ENCODE results near the gene NSG2.
"Not testable (repeated sequence)": the region's sequence is repeated elsewhere in the genome, so short reads cannot be mapped to it uniquely, and the experiment has no call there.

The NSG2 gene

GRCh38 chr5:174106997-174107655 lies 61.6 kb downstream of the NSG2 start:
- DNase-seq = no peak

- DNase-seq = no peak
Measured at GRCh38 chr5:174108745-174109144, 63.2 kb downstream of the NSG2 start.

- no peak for DNase-seq
Measured at GRCh38 chr5:174109698-174110260, 64.3 kb downstream of the NSG2 start.

- no peak for DNase-seq
Measured at GRCh38 chr5:174110310-174110709, 64.8 kb downstream of the NSG2 start.

- no peak for DNase-seq
Measured at GRCh38 chr5:174111287-174111973, 65.9 kb downstream of the NSG2 start.

GRCh38 chr5:174115226-174115625 lies 69.7 kb downstream of the NSG2 start:
- no peak for DNase-seq

- no peak for DNase-seq
Measured at GRCh38 chr5:174118823-174119467, 73.4 kb downstream of the NSG2 start.

- no peak for DNase-seq
Measured at GRCh38 chr5:174119468-174119881, 74.0 kb downstream of the NSG2 start.

- no peak for DNase-seq
Measured at GRCh38 chr5:174120401-174121005, 75.0 kb downstream of the NSG2 start.

- no peak for DNase-seq
Measured at GRCh38 chr5:174134545-174134944, 89.0 kb downstream of the NSG2 start.

- no peak for DNase-seq
Measured at GRCh38 chr5:174139623-174140022, 94.1 kb downstream of the NSG2 start.

GRCh38 chr5:174140452-174141020 lies 95.0 kb downstream of the NSG2 start:
- no peak for DNase-seq

- DNase-seq = no peak
Measured at GRCh38 chr5:174141398-174141797, 95.9 kb downstream of the NSG2 start.

GRCh38 chr5:174145091-174145490 lies 99.6 kb downstream of the NSG2 start:
- no peak for DNase-seq

GRCh38 chr5:174145821-174146220 lies 100.3 kb downstream of the NSG2 start:
- DNase-seq = no peak

GRCh38 chr5:174146556-174146955 lies 101.0 kb downstream of the NSG2 start:
- no peak for DNase-seq

- not testable (repeated sequence) for DNase-seq
Measured at GRCh38 chr5:174147012-174147411, 101.5 kb downstream of the NSG2 start.

GRCh38 chr5:174147551-174147950 lies 102.0 kb downstream of the NSG2 start:
- no peak for DNase-seq

- no peak for DNase-seq
Measured at GRCh38 chr5:174148721-174149120, 103.2 kb downstream of the NSG2 start.

GRCh38 chr5:174149426-174149825 lies 103.9 kb downstream of the NSG2 start:
- no peak for DNase-seq

- DNase-seq = no peak
Measured at GRCh38 chr5:174149989-174150388, 104.5 kb downstream of the NSG2 start.

GRCh38 chr5:174151599-174152181 lies 106.2 kb downstream of the NSG2 start:
- DNase-seq = no peak

GRCh38 chr5:174154559-174154958 lies 109.1 kb downstream of the NSG2 start:
- DNase-seq = no peak

All from CD4-positive, alpha-beta T cell treated with Interleukin-12 subunit alpha and Interleukin-12 subunit beta, for 1 hour (primary cell).